Stimulated activated CD8-positive, alpha-beta memory T cell treated with anti-CD3 and anti-CD28 coated beads, Interleukin-4, amount 100 ng/mL, for 48 hours (primary cell): ENCODE measurements around the gene AP2B1.
"Not testable (repeated sequence)": the region's sequence is repeated elsewhere in the genome, so short reads cannot be mapped to it uniquely, and the experiment has no call there.

Source experiments
- DNase-seq: peaks from one replicate; pipeline ENCODE4 v3.0.0-alpha.2; 2020

AP2B1 gene

GRCh38 chr17:35645923-35646322 lies 58.8 kb downstream of the AP2B1 start:
- DNase-seq = no peak

GRCh38 chr17:35651467-35651866 lies 64.3 kb downstream of the AP2B1 start:
- DNase-seq = no peak

DNA sequence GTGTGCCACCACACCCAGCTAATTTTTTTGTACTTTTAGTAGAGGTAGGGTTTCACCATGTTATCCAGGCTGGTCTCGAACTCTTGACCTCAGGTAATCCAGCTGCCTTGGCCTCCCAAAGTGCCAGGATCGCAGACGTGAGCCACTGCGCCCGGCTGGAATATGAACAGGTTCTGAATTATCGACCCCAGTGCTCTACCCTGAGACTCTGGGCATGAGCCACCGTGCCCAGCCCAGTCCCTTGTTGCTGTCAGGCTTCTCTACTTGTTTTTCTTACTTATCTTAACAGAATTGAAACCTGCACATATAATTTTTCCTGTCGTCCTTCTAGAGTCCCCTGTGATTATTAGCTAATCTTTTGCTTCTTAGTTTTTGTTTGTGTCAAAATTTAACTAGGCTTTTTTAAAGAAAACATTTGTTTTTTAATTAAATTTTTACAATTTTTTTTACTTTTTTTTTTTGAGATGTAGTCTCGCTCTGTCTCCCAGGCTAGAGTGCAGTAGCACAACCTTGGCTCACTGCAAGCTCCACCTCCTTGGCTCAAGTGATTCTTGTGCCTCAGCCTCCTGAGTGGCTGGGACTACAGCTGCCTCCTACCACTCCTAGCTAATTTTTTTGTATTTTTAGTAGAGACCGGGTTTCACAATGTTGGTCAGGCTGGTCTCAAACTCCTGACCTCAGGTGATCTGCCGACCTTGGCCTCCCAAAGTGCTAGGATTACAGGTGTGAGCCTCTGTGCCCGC lies 66.7 kb downstream of the AP2B1 start:
- DNase-seq = no peak

DNA sequence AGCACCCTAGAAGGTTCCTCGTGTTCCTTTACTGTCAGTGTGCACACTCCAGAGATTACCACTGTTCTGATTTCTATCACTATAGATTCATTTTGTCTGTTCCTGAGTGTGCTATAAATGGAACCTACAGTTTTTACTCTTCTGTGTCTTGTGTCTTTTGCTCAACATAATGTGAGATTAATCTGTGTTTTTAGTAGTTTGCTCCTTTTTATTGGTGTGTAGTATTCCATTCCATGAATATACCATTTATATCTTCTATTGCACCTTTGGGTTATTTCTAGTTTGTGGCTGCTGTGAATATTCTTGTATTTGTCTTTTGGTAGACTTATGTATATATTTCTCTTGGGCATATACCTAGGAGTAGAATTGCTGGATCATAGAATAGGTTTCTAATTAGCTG lies 68.2 kb downstream of the AP2B1 start:
- DNase-seq = no peak

- DNase-seq = no peak
These were observed 73.8 kb downstream of the AP2B1 start for GRCh38 chr17:35660902-35661301.

- DNase-seq = no peak
These were observed 77.6 kb downstream of the AP2B1 start for GRCh38 chr17:35664685-35665084.

DNA sequence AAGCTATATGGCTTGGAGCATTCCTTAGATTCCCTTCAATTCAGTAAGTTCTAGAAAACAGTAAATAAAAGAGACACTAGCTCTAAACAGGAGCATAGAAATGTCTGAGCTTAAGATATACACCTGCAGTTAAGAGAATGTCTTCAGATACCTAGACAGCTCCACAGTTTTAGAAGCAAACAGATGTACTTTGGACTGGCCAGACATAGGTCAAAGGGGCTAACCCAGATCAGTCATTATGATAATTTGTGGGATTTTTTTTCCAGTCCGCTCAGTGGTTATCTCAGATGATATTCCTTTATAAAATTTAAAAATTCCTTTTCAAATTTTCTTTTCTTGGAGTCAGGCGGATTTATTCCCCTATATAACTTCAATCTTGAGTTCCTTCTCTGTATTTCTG lies 78.5 kb downstream of the AP2B1 start:
- no peak for DNase-seq

- DNase-seq = no peak
These were observed 78.9 kb downstream of the AP2B1 start for GRCh38 chr17:35666070-35666469.

GRCh38 chr17:35666967-35667532 lies 79.9 kb downstream of the AP2B1 start:
- no peak for DNase-seq

- no peak for DNase-seq
These were observed 81.7 kb downstream of the AP2B1 start for GRCh38 chr17:35668802-35669201.

DNA sequence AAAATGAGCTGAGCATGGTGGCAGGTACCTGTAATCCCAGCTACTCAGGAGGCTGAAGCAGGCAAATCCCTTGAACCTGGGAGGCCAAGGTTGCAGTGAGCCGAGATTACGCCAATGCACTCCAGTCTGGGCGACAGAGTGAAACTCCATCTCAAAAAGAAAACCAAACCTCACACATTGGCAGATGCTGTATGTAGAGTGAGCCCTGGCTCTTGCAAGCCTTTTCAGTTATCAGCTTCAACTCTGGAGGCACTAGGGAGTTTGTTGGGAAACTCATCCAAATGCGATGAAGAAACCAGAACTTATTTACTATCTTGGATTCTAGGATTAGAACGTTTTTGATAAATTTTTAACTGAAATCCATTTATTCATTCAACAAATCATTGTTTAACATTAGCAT lies 87.4 kb downstream of the AP2B1 start:
- DNase-seq = no peak

- no peak for DNase-seq
These were observed 89.3 kb downstream of the AP2B1 start for GRCh38 chr17:35676441-35676840.

DNA sequence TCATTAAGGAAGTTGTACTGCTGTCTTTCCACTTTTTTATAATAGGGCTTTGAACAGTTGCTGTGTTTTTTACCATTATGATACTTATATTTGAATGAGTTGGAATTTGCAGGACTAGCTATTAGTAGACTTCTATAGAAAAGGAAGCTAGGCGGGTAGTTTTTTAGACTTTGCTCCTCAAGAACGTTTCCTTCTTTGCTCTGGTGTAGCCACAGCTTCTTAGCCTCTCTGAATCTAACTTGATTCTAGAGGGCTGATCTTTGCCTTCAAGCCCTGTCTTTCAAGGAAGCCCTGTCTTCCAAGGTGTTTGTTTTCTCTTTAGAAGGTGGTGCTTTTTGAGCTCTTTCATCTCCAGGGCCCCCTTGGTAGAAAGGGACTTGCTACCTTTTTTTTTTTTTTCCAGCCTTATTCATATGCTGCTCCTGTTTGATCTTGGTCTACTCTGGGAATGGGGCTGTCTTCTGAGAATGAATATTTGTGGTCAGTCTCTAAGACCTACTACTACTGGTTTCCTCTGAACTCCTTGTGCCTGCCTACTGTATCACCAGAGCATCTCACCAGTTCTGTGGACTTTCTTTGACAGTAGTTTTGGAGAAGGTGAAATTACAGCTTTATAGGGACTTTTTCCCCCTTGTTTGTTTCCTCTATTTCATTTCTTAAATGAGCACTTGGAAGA lies 92.0 kb downstream of the AP2B1 start:
- no peak for DNase-seq

DNA sequence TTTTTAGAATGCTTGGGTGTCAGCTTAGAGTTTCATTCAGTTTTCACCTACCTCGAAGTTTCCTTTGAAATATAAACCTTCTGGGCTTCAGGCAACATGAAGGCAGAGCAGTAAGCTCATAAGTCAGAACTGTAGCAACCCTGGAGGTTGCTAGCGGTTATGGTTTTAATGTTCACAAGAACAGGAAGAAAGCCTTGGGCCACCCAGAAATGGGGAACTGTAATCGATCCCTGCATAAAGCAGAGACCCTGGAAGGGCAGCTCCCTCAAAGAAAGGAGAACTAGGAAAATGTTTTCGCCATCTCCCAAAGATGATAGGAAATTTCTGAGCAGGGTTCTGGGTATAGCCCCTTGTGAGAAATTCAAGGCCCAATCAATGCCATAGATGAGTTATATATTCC lies 96.5 kb downstream of the AP2B1 start:
- DNase-seq = no peak

- DNase-seq = no peak
These were observed 97.1 kb downstream of the AP2B1 start for GRCh38 chr17:35684055-35684802.

GRCh38 chr17:35692512-35693210 lies 105.5 kb downstream of the AP2B1 start:
- no peak for DNase-seq

DNA sequence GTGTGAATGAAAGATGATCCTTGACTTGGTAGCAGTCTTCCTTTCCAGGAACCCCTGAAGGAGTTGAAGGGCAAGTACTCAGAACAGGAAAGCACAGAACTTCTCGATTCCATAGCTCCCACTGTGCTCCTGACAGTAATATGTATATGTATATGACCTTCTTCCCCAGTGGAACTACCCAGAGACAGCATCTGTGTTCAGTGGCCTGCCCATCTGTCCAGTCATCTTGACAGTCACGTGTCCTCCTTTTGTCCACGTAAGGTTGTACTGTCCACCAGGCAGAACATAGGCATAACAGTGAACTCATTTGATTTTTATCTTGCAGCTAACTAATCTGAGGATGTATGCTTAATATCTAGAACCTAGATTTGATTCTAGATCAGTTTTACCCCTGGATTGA lies 106.5 kb downstream of the AP2B1 start:
- DNase-seq = no peak

DNA sequence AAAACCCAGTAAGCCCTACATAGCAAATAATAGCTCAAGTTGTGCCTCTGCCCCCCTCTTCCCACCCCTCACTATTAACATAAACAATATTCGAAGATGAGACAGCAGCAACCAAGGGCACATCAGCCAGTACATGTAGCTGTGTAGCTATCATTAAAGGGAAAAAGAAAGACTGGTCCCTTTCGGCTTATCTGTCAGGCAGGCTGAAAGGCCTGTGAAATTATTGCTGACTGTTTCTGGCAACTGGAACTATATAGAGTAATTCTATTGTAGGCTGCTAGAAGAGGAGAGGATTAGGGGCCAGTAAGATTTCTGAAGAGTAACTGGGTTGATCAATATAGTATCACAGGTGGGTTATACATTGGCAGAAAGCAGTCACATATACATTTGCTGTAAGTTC lies 107.8 kb downstream of the AP2B1 start:
- DNase-seq = no peak

DNA sequence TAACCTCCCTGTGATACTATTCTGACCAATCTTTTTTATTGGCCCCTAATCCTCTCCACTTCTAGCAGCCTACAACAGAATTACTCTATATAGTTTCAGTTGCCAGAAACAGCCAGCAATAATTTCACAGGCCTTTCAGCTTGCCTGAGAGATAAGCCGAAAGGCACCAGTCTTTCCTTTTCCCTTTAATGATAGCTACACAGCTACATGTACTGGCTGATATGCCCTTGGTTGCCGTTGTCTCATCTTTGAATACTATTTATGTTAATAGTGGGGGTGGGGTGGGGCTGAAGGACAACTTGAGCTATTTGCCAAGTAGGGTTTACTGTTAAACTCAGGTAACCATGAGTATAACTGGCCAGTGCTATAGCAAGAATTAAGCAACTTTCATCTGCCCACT lies 108.5 kb downstream of the AP2B1 start:
- no peak for DNase-seq

- DNase-seq = no peak
These were observed 111.7 kb downstream of the AP2B1 start for GRCh38 chr17:35698800-35699199.

DNA sequence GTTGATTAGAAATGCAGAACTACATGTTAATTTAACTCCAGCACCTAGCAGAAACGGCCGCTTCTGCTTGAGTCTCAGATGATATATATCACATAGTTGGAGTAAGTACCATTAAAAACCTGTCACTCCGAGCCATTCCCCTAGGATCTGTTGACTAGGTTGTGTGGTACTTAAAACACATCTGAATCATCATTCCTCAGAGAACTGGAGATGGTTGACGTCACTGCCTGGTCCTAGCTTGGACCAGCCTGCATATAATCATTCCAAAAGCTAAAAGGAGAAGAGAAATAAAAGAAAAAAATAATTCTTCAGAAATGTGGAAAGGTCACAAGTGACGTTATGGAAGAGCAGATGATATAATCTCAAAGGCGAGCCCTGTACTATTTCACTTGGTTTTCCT lies 113.0 kb downstream of the AP2B1 start:
- DNase-seq = no peak

DNA sequence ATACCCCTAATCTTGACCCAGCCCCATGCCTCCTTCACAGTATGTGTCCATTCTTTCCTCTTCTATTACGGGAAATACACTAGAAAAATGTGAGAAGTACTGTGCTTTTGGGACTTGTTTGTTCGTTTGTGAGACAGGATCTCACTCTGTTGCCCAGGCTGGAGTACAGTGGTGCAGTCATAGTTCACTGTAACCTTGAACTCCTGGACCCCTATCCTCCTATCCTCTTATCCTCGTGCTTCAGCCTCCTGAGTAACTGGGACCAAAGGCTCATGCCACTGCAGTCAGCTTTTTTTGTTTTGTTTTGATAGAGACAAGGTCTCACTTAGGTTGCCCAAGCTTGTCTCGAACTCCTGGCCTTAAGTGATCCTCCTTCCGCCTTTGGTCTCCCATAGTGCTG lies 114.4 kb downstream of the AP2B1 start:
- DNase-seq = no peak

DNA sequence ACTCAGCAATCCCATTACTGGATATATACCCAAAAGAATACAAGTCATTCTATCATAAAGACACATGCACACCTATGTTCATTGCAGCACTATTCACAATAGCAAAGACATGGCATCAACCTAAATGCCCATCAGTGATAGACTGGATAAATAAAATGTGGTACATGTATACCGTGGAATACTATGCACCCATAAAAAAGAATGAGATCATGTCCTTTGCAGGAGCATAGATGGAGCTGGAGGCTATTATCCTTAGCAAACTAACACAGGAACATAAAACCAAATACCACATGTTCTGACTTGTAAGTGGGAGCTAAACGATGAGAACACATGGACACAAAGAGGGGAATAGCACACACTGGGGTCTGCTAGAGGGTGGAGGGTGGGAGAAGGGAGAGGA lies 116.2 kb downstream of the AP2B1 start:
- DNase-seq = not testable (repeated sequence)
